Omental fat pad (tissue), 4 donors: ENCODE data around the gene HS6ST3. TPM values are rescaled to one million over a fixed set of nuclear protein-coding genes. Genes with fewer than 3 reads are reported as not detected.

Source experiments
- ATAC-seq: fragments of 150-250 bp; one replicate; pipeline ENCODE4 v1.9.1; 2016; ENCODE audit warnings: mild to moderate bottlenecking, moderate library complexity; ENCODE audit not compliant: low FRiP score
- DNase-seq: peaks from one replicate; pipeline ENCODE4 v3.0.0-alpha.2; 2019; ENCODE audit warnings: low spot score
- total RNA-seq, 4 donors: library from RNA; depleted of rRNA; stranded (reverse); fragments of >200 nt; gene quantifications; one replicate each; pipeline ENCODE4 v1.1.0, GENCODE V29; 2016
- TF ChIP-seq, protein P1 (sequence below), 3 donors: fragments of 450-650 bp; IDR thresholded peaks; one replicate each; pipeline ENCODE4 v1.5.1; 2016 to 2017; ENCODE audit warnings: antibody characterized with exemption in 3 of 3, mild to moderate bottlenecking in 3 of 3, moderate library complexity in 2 of 3

HS6ST3 gene
- total RNA-seq, 4 donors from 2014 or later = 0.09 to 0.32 (median 0.24) TPM; not detected in 1

- no peak for DNase-seq
- no peak for ATAC-seq
- TF ChIP-seq, protein P1, sequence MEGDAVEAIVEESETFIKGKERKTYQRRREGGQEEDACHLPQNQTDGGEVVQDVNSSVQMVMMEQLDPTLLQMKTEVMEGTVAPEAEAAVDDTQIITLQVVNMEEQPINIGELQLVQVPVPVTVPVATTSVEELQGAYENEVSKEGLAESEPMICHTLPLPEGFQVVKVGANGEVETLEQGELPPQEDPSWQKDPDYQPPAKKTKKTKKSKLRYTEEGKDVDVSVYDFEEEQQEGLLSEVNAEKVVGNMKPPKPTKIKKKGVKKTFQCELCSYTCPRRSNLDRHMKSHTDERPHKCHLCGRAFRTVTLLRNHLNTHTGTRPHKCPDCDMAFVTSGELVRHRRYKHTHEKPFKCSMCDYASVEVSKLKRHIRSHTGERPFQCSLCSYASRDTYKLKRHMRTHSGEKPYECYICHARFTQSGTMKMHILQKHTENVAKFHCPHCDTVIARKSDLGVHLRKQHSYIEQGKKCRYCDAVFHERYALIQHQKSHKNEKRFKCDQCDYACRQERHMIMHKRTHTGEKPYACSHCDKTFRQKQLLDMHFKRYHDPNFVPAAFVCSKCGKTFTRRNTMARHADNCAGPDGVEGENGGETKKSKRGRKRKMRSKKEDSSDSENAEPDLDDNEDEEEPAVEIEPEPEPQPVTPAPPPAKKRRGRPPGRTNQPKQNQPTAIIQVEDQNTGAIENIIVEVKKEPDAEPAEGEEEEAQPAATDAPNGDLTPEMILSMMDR (IDR thresholded peaks at IDR 0.05) = no peak
Observed at GRCh38 chr13:96782186-96782585, 692.3 kb downstream of the HS6ST3 start.

- DNase-seq = no peak
- ATAC-seq = no peak
- TF ChIP-seq, protein P1 (IDR thresholded peaks at IDR 0.05) = no peak
Observed at GRCh38 chr13:96783057-96783456, 693.1 kb downstream of the HS6ST3 start.

GRCh38 chr13:96783511-96783910 lies 693.6 kb downstream of the HS6ST3 start:
- DNase-seq (no peak), ATAC-seq (no peak)
- TF ChIP-seq, protein P1 (IDR thresholded peaks at IDR 0.05) = no peak

GRCh38 chr13:96785986-96786385 lies 696.1 kb downstream of the HS6ST3 start:
- TF ChIP-seq, protein P1 (IDR thresholded peaks at IDR 0.05) = no peak
- ATAC-seq = no peak

GRCh38 chr13:96792188-96792587 lies 702.3 kb downstream of the HS6ST3 start:
- no peak for DNase-seq
- TF ChIP-seq, protein P1 (IDR thresholded peaks at IDR 0.05) = no peak
- no peak for ATAC-seq

More at GRCh38 chr13:96785986-96786385, 696.1 kb downstream of the HS6ST3 start:
- no peak for DNase-seq

GRCh38 chr13:96792736-96793403 lies 703.0 kb downstream of the HS6ST3 start:
- ATAC-seq = no peak

DNA sequence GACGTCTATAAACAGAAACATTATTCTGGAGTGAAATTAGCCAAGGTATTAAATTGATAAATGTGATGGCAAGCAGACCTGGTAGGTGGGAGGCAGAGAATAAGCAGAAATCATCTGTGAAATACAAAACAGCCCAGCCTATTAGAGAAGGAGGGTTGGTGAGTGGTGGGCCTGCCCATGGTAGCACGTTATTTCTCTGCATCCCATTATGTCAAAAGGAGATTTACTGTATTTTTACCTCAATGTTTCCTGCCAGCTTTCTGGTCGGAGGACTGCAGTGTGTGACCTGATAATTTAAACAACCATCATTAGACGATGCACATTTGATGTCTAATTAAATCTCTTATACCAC lies 703.5 kb downstream of the HS6ST3 start:
- DNase-seq (no peak), ATAC-seq (no peak)
- TF ChIP-seq, protein P1 (IDR thresholded peaks at IDR 0.05) = no peak

More at GRCh38 chr13:96792736-96793403, 703.0 kb downstream of the HS6ST3 start:
- TF ChIP-seq, protein P1 (IDR thresholded peaks at IDR 0.05) = no peak
- no peak for DNase-seq
